ENCODE results near the gene PTGES.
"Not testable (repeated sequence)": the region's sequence is repeated elsewhere in the genome, so short reads cannot be mapped to it uniquely, and the experiment has no call there.

DNA sequence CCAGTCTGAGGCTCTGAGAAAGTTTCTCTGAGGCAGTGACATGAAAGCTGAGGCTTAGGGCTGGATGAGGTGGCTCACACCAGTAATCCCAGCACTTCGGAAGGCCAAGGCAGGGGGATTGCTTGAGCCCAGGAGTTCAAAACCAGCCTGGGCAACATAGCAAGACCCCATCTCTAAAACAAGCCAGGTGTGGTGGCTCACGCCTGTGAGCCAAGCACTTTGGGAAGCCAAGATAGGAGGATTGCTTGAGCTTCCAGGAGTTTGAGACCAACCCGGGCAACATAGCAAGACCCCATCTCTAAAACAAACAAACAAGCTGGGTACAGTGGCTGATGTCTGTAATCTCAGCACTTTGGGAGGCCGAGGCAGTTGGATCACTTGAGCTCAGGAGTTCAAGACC is 3.8 kb downstream of the PTGES start:
- not testable (repeated sequence) for TF ChIP-seq JUND (IDR thresholded peaks at IDR 0.05)
- TF ChIP-seq, protein P1, sequence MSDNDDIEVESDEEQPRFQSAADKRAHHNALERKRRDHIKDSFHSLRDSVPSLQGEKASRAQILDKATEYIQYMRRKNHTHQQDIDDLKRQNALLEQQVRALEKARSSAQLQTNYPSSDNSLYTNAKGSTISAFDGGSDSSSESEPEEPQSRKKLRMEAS (IDR thresholded peaks at IDR 0.05) = not testable (repeated sequence)

Data from HCT116 (cell line).